SK-N-MC (cell line): Measurements from ENCODE around the gene ACOT12.

Experiments used
- EZH2 ChIP-seq: fragments of 200-600 bp; sonication (generic); IDR thresholded peaks from one replicate; pipeline ENCODE4 v1.6.1; 2017; ENCODE audit warnings: antibody characterized with exemption
- FOXP2 ChIP-seq: optimal IDR thresholded peaks from 2 replicates; pipeline ENCODE3; 2011; ENCODE audit warnings: mild to moderate bottlenecking, moderate library complexity; ENCODE audit not compliant: insufficient read depth; ENCODE audit errors: extremely low read length, control extremely low read depth
- POLR2AphosphoS5 ChIP-seq: IDR thresholded peaks from 2 replicates; pipeline ENCODE4 v1.6.1; 2012; ENCODE audit warnings: mild to moderate bottlenecking, low read depth, low read length, borderline replicate concordance

DNA sequence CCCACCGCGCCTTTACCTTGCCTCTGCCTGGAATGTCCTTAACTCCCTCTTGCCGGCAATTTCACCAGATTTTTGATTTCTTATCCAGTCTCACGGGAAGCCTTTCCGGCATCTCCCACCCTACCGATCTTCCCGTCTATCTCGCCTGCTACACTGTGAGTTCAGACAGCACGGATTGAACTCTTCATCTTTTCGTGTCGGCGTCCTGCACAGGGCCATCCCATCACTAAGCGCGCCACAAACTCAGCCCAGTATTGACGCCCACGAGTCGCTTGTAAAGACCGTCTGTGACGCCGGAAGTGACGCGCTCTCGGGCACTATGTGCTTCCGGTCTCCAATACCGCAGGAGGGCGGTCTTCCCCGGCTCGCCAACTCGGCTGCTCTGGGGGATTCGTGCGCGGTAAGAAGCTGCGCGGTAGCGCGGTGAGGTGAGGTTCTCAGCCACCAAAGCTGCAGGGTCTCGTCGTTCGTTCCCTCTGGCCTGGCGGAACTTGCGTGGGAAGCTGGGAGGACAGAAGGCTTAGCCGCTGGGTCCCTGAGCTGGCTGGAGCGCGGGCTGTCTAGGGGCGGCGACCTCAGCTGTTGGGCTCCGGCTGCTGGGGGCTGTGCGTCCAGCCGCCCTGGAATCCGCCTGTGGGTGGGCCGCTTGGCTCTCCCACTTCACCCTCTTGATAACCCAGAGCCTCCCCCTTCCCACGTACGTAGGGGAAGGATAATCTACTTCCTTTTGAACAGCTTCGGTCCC lies 92.5 kb downstream of the ACOT12 start, which contains the start of gene ZCCHC9:
- peak; percentile 97 for TF ChIP-seq POLR2AphosphoS5
- no peak for TF ChIP-seq EZH2
- peak; percentile 85 for TF ChIP-seq FOXP2
